Loucy (cell line): Measurements from ENCODE around the gene RERE.
"Not testable (repeated sequence)": the region's sequence is repeated elsewhere in the genome, so short reads cannot be mapped to it uniquely, and the experiment has no call there.

Experiments
- H2AFZ ChIP-seq: fragments of 200-600 bp; sonication (generic); 2 replicates; pipeline ENCODE4 v1.6.0; 2016; ENCODE audit warnings: antibody characterized with exemption, mild to moderate bottlenecking, low read length, moderate library complexity
- H3F3A ChIP-seq: fragments of 200-600 bp; 2 replicates; pipeline ENCODE4 v1.6.0; 2016; ENCODE audit warnings: antibody characterized with exemption, low read depth, mild to moderate bottlenecking
- H3K27me3 ChIP-seq: fragments of 200-600 bp; sonication (generic); 2 replicates; pipeline ENCODE4 v1.6.1; 2014; ENCODE audit warnings: low read length, mild to moderate bottlenecking; ENCODE audit not compliant: insufficient read depth, poor library complexity, severe bottlenecking
- H3K36me3 ChIP-seq: fragments of 200-600 bp; sonication (generic); 2 replicates; pipeline ENCODE4 v1.6.1; 2016; ENCODE audit warnings: low read length; ENCODE audit not compliant: insufficient read depth
- H3K4me1 ChIP-seq: fragments of 200-600 bp; sonication (generic); 2 replicates; pipeline ENCODE4 v1.5.1; 2014; ENCODE audit warnings: low read length, mild to moderate bottlenecking; ENCODE audit not compliant: insufficient read depth, poor library complexity, severe bottlenecking
- H3K4me2 ChIP-seq: fragments of 200-600 bp; sonication (generic); 2 replicates; pipeline ENCODE4 v1.6.0; 2014; ENCODE audit warnings: antibody characterized with exemption, low read length, low read depth, mild to moderate bottlenecking; ENCODE audit not compliant: poor library complexity, severe bottlenecking
- H3K4me3 ChIP-seq: fragments of 200-600 bp; sonication (generic); 2 replicates; pipeline ENCODE4 v1.5.1; 2014; ENCODE audit warnings: low read length, mild to moderate bottlenecking, mixed read lengths; ENCODE audit not compliant: poor library complexity, severe bottlenecking
- H3K79me2 ChIP-seq: fragments of 200-600 bp; sonication (generic); 2 replicates; pipeline ENCODE4 v1.6.1; 2014; ENCODE audit warnings: low read length; ENCODE audit not compliant: insufficient read depth
- H3K9ac ChIP-seq: fragments of 200-600 bp; sonication (generic); 2 replicates; pipeline ENCODE4 v1.6.0; 2014; ENCODE audit warnings: mild to moderate bottlenecking, low read depth, low read length, moderate library complexity; ENCODE audit not compliant: poor library complexity, severe bottlenecking
- H3K9me2 ChIP-seq: fragments of 200-600 bp; sonication (generic); replicated peaks from 2 replicates; pipeline ENCODE4 v1.6.1; 2016; ENCODE audit warnings: low read depth, low read length, mixed read lengths
- H3K9me3 ChIP-seq: fragments of 200-600 bp; sonication (generic); 2 replicates; pipeline ENCODE4 v1.6.1; 2014; ENCODE audit warnings: mild to moderate bottlenecking, antibody characterized with exemption, low read length, low read depth; ENCODE audit not compliant: insufficient read depth
- H4K20me1 ChIP-seq: fragments of 200-600 bp; sonication (generic); 2 replicates; pipeline ENCODE4 v1.6.0; 2014; ENCODE audit warnings: antibody characterized with exemption, low read length, mild to moderate bottlenecking; ENCODE audit not compliant: insufficient read depth, poor library complexity, severe bottlenecking
- CTCF ChIP-seq: fragments of 200-600 bp; sonication (generic); conservative IDR thresholded peaks from 2 replicates; pipeline ENCODE4 v1.5.1; 2014; ENCODE audit warnings: mild to moderate bottlenecking, antibody characterized with exemption, low read length
- EZH2phosphoT487 ChIP-seq: fragments of 200-600 bp; IDR thresholded peaks from 2 replicates; pipeline ENCODE4 v1.6.1; 2018; ENCODE audit warnings: antibody characterized with exemption, mild to moderate bottlenecking, moderate library complexity, borderline replicate concordance

Gene RERE

GRCh38 chr1:8455700-8456307 is 361.6 kb downstream of the RERE start:
- no peaks in the 10 kb centered on the region for H3K27me3 ChIP-seq
- H3K9me3 ChIP-seq = no peaks in the 10 kb centered on the region
- peaks cover 27% of the 10 kb centered on the region for H3K4me1 ChIP-seq
- H3K9me2 ChIP-seq = no peaks in the 10 kb centered on the region
- H3K9ac ChIP-seq = no peak overlapping the region
- TF ChIP-seq CTCF (no peak), EZH2phosphoT487 (no peak)
- H4K20me1 ChIP-seq = no peaks in the 10 kb centered on the region
- H3K79me2 ChIP-seq = no peaks in the 10 kb centered on the region; the same call in 1 of the 2 replicates
- H3K4me3 ChIP-seq = no peak overlapping the region
- H3F3A ChIP-seq = no peaks in the 10 kb centered on the region
- H3K36me3 ChIP-seq = no peaks in the 10 kb centered on the region
- no peak overlapping the region for H3K4me2 ChIP-seq
- H2AFZ ChIP-seq = no peak overlapping the region

- H3K9ac ChIP-seq = no peak overlapping the region
- no peaks in the 10 kb centered on the region; the same call in 1 of the 2 replicates for H3K79me2 ChIP-seq
- no peaks in the 10 kb centered on the region for H4K20me1 ChIP-seq
- H3F3A ChIP-seq = no peaks in the 10 kb centered on the region
- TF ChIP-seq EZH2phosphoT487 (no peak), CTCF (no peak)
- H2AFZ ChIP-seq = no peak overlapping the region
- no peaks in the 10 kb centered on the region for H3K9me2 ChIP-seq
- H3K4me3 ChIP-seq = no peak overlapping the region
- H3K27me3 ChIP-seq = no peaks in the 10 kb centered on the region
- no peak overlapping the region for H3K4me2 ChIP-seq
- H3K36me3 ChIP-seq = peaks cover 10% of the 10 kb centered on the region; the same call in 1 of the 2 replicates
- no peaks in the 10 kb centered on the region for H3K4me1 ChIP-seq
- no peaks in the 10 kb centered on the region for H3K9me3 ChIP-seq
Measured at GRCh38 chr1:8450312-8450711, 367.1 kb downstream of the RERE start.

GRCh38 chr1:8448911-8449661 is 368.4 kb downstream of the RERE start:
- Histone ChIP-seq H3K4me2 (no peak overlapping the region), H3K27me3 (no peaks in the 10 kb centered on the region), H3K79me2 (no peaks in the 10 kb centered on the region; the same call in 1 of the 2 replicates), H3K9me2 (no peaks in the 10 kb centered on the region), H2AFZ (no peak overlapping the region), H3K4me1 (no peaks in the 10 kb centered on the region), H4K20me1 (no peaks in the 10 kb centered on the region), H3F3A (no peaks in the 10 kb centered on the region), H3K4me3 (no peak overlapping the region), H3K9me3 (no peaks in the 10 kb centered on the region), H3K36me3 (peaks cover 10% of the 10 kb centered on the region; the same call in 1 of the 2 replicates), H3K9ac (no peak overlapping the region)
- TF ChIP-seq EZH2phosphoT487 = no peak
- no peak for TF ChIP-seq CTCF

GRCh38 chr1:8448505-8448904 is 368.9 kb downstream of the RERE start:
- not testable (repeated sequence) for H3K4me2 ChIP-seq, H3K9me2 ChIP-seq, H3K27me3 ChIP-seq, H3F3A ChIP-seq, H3K36me3 ChIP-seq, H3K9me3 ChIP-seq, H3K4me3 ChIP-seq, H3K79me2 ChIP-seq, H2AFZ ChIP-seq, H4K20me1 ChIP-seq, H3K9ac ChIP-seq, H3K4me1 ChIP-seq
